ENCODE data around the gene VCP. TPM values are rescaled to one million over a fixed set of nuclear protein-coding genes. Genes with fewer than 3 reads are reported as not detected.

Gene VCP
- total RNA-seq, 2 experiments from 2014 or later: 218 to 245 TPM

DNA sequence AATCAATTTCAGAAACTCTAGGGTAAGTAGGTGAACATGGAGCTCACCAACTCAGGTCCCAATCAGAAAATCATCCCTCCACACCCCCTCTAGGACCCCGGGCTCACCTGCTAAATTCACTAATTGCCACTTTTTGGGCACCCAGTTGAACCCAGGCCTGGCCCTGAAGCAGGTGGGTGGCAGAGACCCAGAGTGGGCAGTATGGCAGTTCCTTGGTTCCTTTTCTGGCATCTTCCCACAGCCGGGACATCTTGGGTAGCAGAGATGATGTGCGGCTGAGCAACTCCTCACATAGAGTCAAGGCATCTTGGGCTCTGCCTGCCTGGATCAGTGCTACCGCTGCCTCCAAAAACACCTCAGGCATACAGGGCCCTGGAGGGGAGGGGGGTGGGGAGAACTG is 2.9 kb upstream of the VCP start:
- CTCF ChIA-PET: no interaction called here
- H3K36me3 ChIP-seq (ENCODE audit: insufficient read depth, low read length): peaks cover 7% of the 10 kb centered on the region
- H3K27me3 ChIP-seq (ENCODE audit: control insufficient read depth in 1 of 2, insufficient read depth in 2 of 2, low read length in 2 of 2): no peaks in the 10 kb centered on the region
- TF ChIP-seq, protein P1, sequence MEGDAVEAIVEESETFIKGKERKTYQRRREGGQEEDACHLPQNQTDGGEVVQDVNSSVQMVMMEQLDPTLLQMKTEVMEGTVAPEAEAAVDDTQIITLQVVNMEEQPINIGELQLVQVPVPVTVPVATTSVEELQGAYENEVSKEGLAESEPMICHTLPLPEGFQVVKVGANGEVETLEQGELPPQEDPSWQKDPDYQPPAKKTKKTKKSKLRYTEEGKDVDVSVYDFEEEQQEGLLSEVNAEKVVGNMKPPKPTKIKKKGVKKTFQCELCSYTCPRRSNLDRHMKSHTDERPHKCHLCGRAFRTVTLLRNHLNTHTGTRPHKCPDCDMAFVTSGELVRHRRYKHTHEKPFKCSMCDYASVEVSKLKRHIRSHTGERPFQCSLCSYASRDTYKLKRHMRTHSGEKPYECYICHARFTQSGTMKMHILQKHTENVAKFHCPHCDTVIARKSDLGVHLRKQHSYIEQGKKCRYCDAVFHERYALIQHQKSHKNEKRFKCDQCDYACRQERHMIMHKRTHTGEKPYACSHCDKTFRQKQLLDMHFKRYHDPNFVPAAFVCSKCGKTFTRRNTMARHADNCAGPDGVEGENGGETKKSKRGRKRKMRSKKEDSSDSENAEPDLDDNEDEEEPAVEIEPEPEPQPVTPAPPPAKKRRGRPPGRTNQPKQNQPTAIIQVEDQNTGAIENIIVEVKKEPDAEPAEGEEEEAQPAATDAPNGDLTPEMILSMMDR (IDR thresholded peaks at IDR 0.05): no peak
- Mint-ChIP-seq H3K36me3 (ENCODE audit: low read depth) (peaks cover 30% of the 10 kb centered on the region), H3K4me1 (ENCODE audit: low read depth) (peaks cover 44% of the 10 kb centered on the region), H3K4me3 (no peak overlapping the region), H3K27ac (no peak overlapping the region), H3K9me3 (no peaks in the 10 kb centered on the region), H3K27me3 (no peaks in the 10 kb centered on the region)
- POLR2A ChIA-PET: no interaction called here
- DNase-seq (no peak), ATAC-seq (ENCODE audit: poor library complexity) (no peak)
- no peak overlapping the region for H3K4me3 ChIP-seq (ENCODE audit: low read length)
- H3K9me3 ChIP-seq (ENCODE audit: control insufficient read depth in 1 of 2, insufficient read depth in 1 of 2, low read length in 2 of 2): no peaks in the 10 kb centered on the region
- H3K27ac ChIP-seq (ENCODE audit: low read depth in 1 of 2, low read length in 2 of 2): no peak overlapping the region
- intact Hi-C loops (cut with DNase I, micrococcal nuclease): loop anchor here in 1 of 2 experiments (10.0 kb wide), 2 partner anchors 441 to 551 kb away; partner anchors contain the start of genes ENHO and SIGMAR1
- H3K4me1 ChIP-seq (ENCODE audit: insufficient read depth, low read length): peaks cover 32% of the 10 kb centered on the region

DNA sequence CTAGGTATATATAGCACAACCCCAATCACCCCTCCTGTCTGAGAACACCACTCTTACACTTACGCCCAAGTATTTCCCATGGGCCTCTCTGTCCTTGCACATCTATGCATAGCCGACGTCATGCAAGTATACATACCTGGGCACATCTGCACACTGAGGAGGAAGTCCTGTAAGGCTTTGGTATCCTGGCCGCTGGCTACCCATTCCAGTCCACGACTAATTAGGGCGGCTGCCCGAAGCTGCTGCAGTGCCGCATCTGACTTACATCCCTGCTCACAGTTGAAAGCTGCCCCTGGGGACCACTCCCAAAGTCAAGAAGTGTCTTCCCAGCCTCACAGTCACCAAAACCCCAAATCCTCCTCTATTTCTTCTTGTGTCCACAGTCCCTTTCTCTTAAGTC is 2.4 kb upstream of the VCP start:
- no peaks in the 10 kb centered on the region for H3K27me3 ChIP-seq (ENCODE audit: control insufficient read depth in 1 of 2, insufficient read depth in 2 of 2, low read length in 2 of 2)
- DNase-seq: no peak
- Mint-ChIP-seq H3K4me3 (no peak overlapping the region), H3K4me1 (ENCODE audit: low read depth) (peaks cover 44% of the 10 kb centered on the region), H3K36me3 (ENCODE audit: low read depth) (peaks cover 30% of the 10 kb centered on the region), H3K9me3 (no peaks in the 10 kb centered on the region), H3K27ac (peak overlapping the region; percentile 25), H3K27me3 (no peaks in the 10 kb centered on the region)
- ChIA-PET CTCF (no interaction called here), POLR2A (no interaction called here)
- intact Hi-C loops (cut with DNase I, micrococcal nuclease): loop anchor here (5.0 to 10.0 kb wide), 4 partner anchors 38 to 550 kb away; partner anchors contain the start of genes DNAJB5 (in 1 of the 2), ENHO (in 1 of the 2) and SIGMAR1 (in 1 of the 2)
- peaks cover 7% of the 10 kb centered on the region for H3K36me3 ChIP-seq (ENCODE audit: insufficient read depth, low read length)
- no peak for ATAC-seq (ENCODE audit: poor library complexity)
- TF ChIP-seq, protein P1 (IDR thresholded peaks at IDR 0.05): no peak
- H3K4me3 ChIP-seq (ENCODE audit: low read length): no peak overlapping the region
- H3K9me3 ChIP-seq (ENCODE audit: control insufficient read depth in 1 of 2, insufficient read depth in 1 of 2, low read length in 2 of 2): no peaks in the 10 kb centered on the region
- no peak overlapping the region for H3K27ac ChIP-seq (ENCODE audit: low read depth in 1 of 2, low read length in 2 of 2)
- peaks cover 33% of the 10 kb centered on the region for H3K4me1 ChIP-seq (ENCODE audit: insufficient read depth, low read length)

DNA sequence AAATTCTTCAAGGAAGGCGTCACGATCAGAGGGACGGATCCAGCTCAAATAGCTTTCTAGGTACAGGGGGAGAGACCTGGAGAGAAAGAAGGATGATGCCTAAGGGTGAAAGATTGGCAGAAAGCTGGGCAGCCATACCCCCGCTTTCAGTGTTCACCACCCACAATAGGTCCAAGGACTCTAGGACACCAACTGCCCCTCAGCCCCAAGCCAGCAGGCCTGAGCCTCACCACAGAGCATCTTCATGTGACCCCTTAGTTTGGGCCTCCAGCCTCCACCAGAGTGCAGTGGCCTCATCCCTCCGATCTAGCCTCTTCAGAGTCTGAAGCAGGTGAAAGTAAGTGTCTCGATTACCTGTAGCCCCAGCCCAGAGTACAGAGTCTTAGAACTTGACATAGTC is 1.7 kb upstream of the VCP start:
- Mint-ChIP-seq H3K4me1 (ENCODE audit: low read depth) (peaks cover 49% of the 10 kb centered on the region), H3K9me3 (no peaks in the 10 kb centered on the region), H3K27me3 (no peaks in the 10 kb centered on the region), H3K36me3 (ENCODE audit: low read depth) (peaks cover 30% of the 10 kb centered on the region), H3K4me3 (no peak overlapping the region), H3K27ac (peak overlapping the region; percentile 25)
- Histone ChIP-seq H3K27me3 (ENCODE audit: control insufficient read depth in 1 of 2, insufficient read depth in 2 of 2, low read length in 2 of 2) (no peaks in the 10 kb centered on the region), H3K9me3 (ENCODE audit: control insufficient read depth in 1 of 2, insufficient read depth in 1 of 2, low read length in 2 of 2) (no peaks in the 10 kb centered on the region), H3K4me1 (ENCODE audit: insufficient read depth, low read length) (peaks cover 36% of the 10 kb centered on the region), H3K36me3 (ENCODE audit: insufficient read depth, low read length) (peaks cover 7% of the 10 kb centered on the region), H3K4me3 (ENCODE audit: low read length) (no peak overlapping the region), H3K27ac (ENCODE audit: low read depth in 1 of 2, low read length in 2 of 2) (no peak overlapping the region)
- CTCF ChIA-PET: no interaction called here
- POLR2A ChIA-PET: no interaction called here
- ATAC-seq (ENCODE audit: poor library complexity): no peak
- TF ChIP-seq, protein P1 (IDR thresholded peaks at IDR 0.05): no peak
- no peak for DNase-seq
- intact Hi-C loops (cut with DNase I, micrococcal nuclease): loop anchor here (5.0 to 10.0 kb wide), 4 partner anchors 38 to 549 kb away; partner anchors contain the start of genes DNAJB5 (in 1 of the 2), ENHO (in 1 of the 2) and SIGMAR1 (in 1 of the 2)
